Measurements from ENCODE around the gene PRUNE2.
"Not testable (repeated sequence)": the region's sequence is repeated elsewhere in the genome, so short reads cannot be mapped to it uniquely, and the experiment has no call there.

DNA sequence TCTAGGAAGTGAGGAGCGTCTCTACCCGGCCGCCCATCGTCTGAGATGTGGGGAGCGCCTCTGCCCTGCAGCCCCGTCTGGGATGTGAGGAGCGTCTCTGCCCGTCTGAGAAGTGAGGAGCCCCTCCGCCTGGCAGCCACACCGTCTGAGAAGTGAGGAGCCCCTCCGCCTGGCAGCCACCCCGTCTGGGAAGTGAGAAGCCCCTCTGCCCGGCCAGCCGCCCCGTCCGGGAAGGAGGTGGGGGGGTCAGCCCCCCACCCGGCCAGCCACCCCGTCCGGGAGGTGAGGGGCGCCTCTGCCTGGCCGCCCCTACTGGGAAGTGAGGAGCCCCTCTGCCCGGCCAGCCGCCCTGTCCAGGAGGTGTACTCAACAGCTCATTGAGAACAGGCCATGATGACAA lies 49.5 kb upstream of the PRUNE2 start:
- TF ChIP-seq CTCF, POLR2A (IDR thresholded peaks at IDR 0.05): not testable (repeated sequence)

Measured in lower leg skin (tissue), 3 donors.